ENCODE results near the gene PRH2. TPM values are rescaled to one million over a fixed set of nuclear protein-coding genes. Genes with fewer than 3 reads are reported as not detected.

Gene PRH2
- total RNA-seq, 4 donors from 2014 or later, result not detected

GRCh38 chr12:10960211-10960610 is 31.2 kb downstream of the PRH2 start:
- no peak for DNase-seq
- Histone ChIP-seq H3K36me3 (no peaks in the 10 kb centered on the region), H3K9me3 (no peaks in the 10 kb centered on the region), H3K4me1 (no peaks in the 10 kb centered on the region), H3K27me3 (no peaks in the 10 kb centered on the region), H3K27ac (no peak overlapping the region), H3K4me3 (no peak overlapping the region)
- TF ChIP-seq POLR2A (IDR thresholded peaks at IDR 0.05), result no peak
- TF ChIP-seq CTCF (IDR thresholded peaks at IDR 0.05), result no peak

GRCh38 chr12:10965476-10965875 is 36.4 kb downstream of the PRH2 start:
- Histone ChIP-seq H3K9me3 (no peaks in the 10 kb centered on the region), H3K4me1 (no peaks in the 10 kb centered on the region), H3K27ac (no peak overlapping the region), H3K27me3 (no peaks in the 10 kb centered on the region), H3K4me3 (no peak overlapping the region), H3K36me3 (no peaks in the 10 kb centered on the region)
- no peak for DNase-seq
- TF ChIP-seq CTCF (IDR thresholded peaks at IDR 0.05) (no peak), POLR2A (IDR thresholded peaks at IDR 0.05) (no peak)

GRCh38 chr12:10966314-10966713 is 37.3 kb downstream of the PRH2 start:
- H3K4me3 ChIP-seq, result no peak overlapping the region

GRCh38 chr12:10967409-10967808 is 38.4 kb downstream of the PRH2 start:
- Histone ChIP-seq H3K27me3 (no peaks in the 10 kb centered on the region), H3K9me3 (no peaks in the 10 kb centered on the region), H3K36me3 (no peaks in the 10 kb centered on the region), H3K4me3 (no peak overlapping the region), H3K4me1 (no peaks in the 10 kb centered on the region), H3K27ac (no peak overlapping the region)
- DNase-seq, result no peak
- TF ChIP-seq POLR2A (IDR thresholded peaks at IDR 0.05) (no peak), CTCF (IDR thresholded peaks at IDR 0.05) (no peak)

More at GRCh38 chr12:10966314-10966713, 37.3 kb downstream of the PRH2 start:
- H3K36me3 ChIP-seq, result no peaks in the 10 kb centered on the region
- no peaks in the 10 kb centered on the region for H3K27me3 ChIP-seq
- TF ChIP-seq POLR2A (IDR thresholded peaks at IDR 0.05), result no peak
- no peak for TF ChIP-seq CTCF (IDR thresholded peaks at IDR 0.05)
- no peak for DNase-seq
- H3K9me3 ChIP-seq, result no peaks in the 10 kb centered on the region
- no peaks in the 10 kb centered on the region for H3K4me1 ChIP-seq
- H3K27ac ChIP-seq, result no peak overlapping the region

GRCh38 chr12:10968765-10969456 is 39.9 kb downstream of the PRH2 start:
- no peak for DNase-seq
- Histone ChIP-seq H3K36me3 (no peaks in the 10 kb centered on the region), H3K9me3 (no peaks in the 10 kb centered on the region), H3K27ac (no peak overlapping the region), H3K4me1 (no peaks in the 10 kb centered on the region), H3K4me3 (no peak overlapping the region), H3K27me3 (no peaks in the 10 kb centered on the region)
- TF ChIP-seq POLR2A (IDR thresholded peaks at IDR 0.05) (no peak), CTCF (IDR thresholded peaks at IDR 0.05) (no peak)
